ENCODE measurements around the gene NPC2.

DNA sequence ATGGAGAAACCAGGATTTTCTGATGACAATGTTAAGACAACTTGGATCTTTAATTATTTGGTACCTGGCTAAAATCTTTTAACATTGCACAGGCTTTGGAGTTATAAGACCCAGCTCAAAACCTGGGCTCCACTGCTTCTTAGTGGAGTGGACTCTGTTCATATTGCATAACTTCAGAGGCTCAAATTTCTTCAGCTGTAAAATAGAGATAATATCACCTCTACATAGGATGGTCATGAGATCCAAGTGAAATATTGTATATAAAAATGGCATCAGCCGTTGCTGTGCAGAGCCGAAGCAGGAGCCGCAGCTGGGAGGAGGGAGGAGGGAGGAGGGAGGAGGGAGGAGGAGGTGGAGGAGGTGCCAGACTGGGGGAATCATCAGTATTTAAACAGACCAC, 10.5 kb downstream of the NPC2 start:
- TF ChIP-seq POLR2A (IDR thresholded peaks at IDR 0.05; ENCODE audit: low read length) (no peak), GATA1 (IDR thresholded peaks at IDR 0.05; ENCODE audit: low read depth, low read length) (no peak)

Data from erythroblast (primary cell).